ENCODE results near the gene PRKAA2. TPM values are rescaled to one million over a fixed set of nuclear protein-coding genes. Genes with fewer than 3 reads are reported as not detected.
"Not testable (repeated sequence)": the region's sequence is repeated elsewhere in the genome, so short reads cannot be mapped to it uniquely, and the experiment has no call there.

Gene PRKAA2
- total RNA-seq, 1 experiment from 2014 or later, result 4.0 TPM

DNA sequence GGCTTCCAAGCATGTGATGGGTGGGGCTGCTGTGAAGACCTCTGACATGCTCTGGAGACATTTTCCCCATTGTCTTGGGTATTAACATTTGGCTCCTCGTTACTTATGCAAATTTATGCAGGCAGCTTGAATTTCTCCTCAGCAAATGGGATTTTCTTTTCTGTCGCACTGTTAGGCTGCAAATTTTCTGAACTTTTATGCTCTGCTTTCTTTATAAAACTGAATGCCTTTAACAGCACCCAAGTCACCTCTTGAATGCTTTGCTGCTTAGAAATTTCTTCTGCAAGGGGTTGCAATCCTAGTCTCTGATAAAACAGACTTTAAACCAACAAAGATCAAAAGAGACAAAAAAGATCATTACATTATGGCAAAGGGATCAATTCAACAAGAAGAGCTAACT, 35.0 kb upstream of the PRKAA2 start:
- not testable (repeated sequence) for H4K20me1 ChIP-seq (ENCODE audit: control insufficient read depth, insufficient read depth, insufficient read length); H3K4me1 ChIP-seq (ENCODE audit: insufficient read depth, low read length); H3K18ac ChIP-seq (ENCODE audit: insufficient read length, low read depth, low read length); H3K23ac ChIP-seq (ENCODE audit: insufficient read length, low read depth, low read length); H2BK120ac ChIP-seq (ENCODE audit: low read depth, low read length, poor library complexity, severe bottlenecking); H3K9ac ChIP-seq (ENCODE audit: extremely low read depth, insufficient read length, low read length); H3K79me2 ChIP-seq (ENCODE audit: insufficient read depth, low read length); H3T11ph ChIP-seq (ENCODE audit: low read length); H3K27me3 Mint-ChIP-seq (ENCODE audit: low read depth); H4K8ac ChIP-seq (replicated peaks; ENCODE audit: insufficient read length, low read depth, low read length); H3K4me3 Mint-ChIP-seq; DNase-seq; H4K91ac ChIP-seq (ENCODE audit: insufficient read length, low read depth, low read length); H3K14ac ChIP-seq (ENCODE audit: insufficient read depth, low read length); H3K9me3 ChIP-seq (ENCODE audit: control insufficient read depth, low read depth, low read length); H2AFZ ChIP-seq (ENCODE audit: low read length); H2BK12ac ChIP-seq (ENCODE audit: insufficient read length, low read depth, low read length); H3K23me2 ChIP-seq (ENCODE audit: insufficient read length, low read depth, low read length, poor library complexity, severe bottlenecking); H3K4me2 ChIP-seq (ENCODE audit: insufficient read depth, insufficient read length, low read length); H2BK5ac ChIP-seq (ENCODE audit: insufficient read length, low read length); H2BK20ac ChIP-seq (ENCODE audit: low read depth, low read length, poor library complexity, severe bottlenecking); H3K4ac ChIP-seq (ENCODE audit: low read depth, low read length); H3K4me1 Mint-ChIP-seq; H2AK5ac ChIP-seq (ENCODE audit: insufficient read length, low read length); H3K27ac ChIP-seq (ENCODE audit: insufficient read length, low read depth, low read length); H3K36me3 Mint-ChIP-seq (ENCODE audit: insufficient read depth in 1 of 3, low read depth in 3 of 3); H4K5ac ChIP-seq (ENCODE audit: insufficient read length, low read depth, low read length); H3K56ac ChIP-seq (ENCODE audit: insufficient read length, low read depth, low read length); H3K27ac Mint-ChIP-seq; H3K27me3 ChIP-seq (ENCODE audit: insufficient read depth, low read length); H2BK15ac ChIP-seq (ENCODE audit: low read depth, low read length); H3K79me1 ChIP-seq (ENCODE audit: insufficient read depth, low read depth, low read length, poor library complexity, severe bottlenecking)
- H3K9me3 Mint-ChIP-seq, result peaks cover 30 to 31% of the 10 kb centered on the region in 2 experiments
- no CpG with 5 or more reads among the region's 2 CpGs for WGBS (ENCODE audit: extremely low coverage, insufficient read length, low lambda C conversion rate)

DNA sequence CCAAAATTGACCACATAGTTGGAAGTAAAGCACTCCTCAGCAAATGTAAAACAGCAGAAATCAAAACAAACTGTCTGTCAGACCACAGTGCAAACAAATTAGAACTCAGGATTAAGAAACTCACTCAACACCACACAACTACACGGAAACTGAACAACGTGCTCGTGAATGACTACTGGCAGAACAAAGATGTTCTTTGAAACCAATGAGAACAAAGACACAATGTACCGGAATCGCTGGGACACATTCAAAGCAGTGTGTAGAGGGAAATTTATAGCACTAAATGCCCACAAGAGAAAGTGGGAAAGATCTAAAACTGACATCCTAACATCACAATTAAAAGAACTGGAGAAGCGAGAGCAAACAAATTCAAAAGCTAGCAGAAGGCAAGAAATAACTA, 34.3 kb upstream of the PRKAA2 start:
- H3K23me2 ChIP-seq (ENCODE audit: insufficient read length, low read depth, low read length, poor library complexity, severe bottlenecking); H3K27me3 ChIP-seq (ENCODE audit: insufficient read depth, low read length); H3K4me2 ChIP-seq (ENCODE audit: insufficient read depth, insufficient read length, low read length); H4K20me1 ChIP-seq (ENCODE audit: control insufficient read depth, insufficient read depth, insufficient read length); H3T11ph ChIP-seq (ENCODE audit: low read length); H2BK120ac ChIP-seq (ENCODE audit: low read depth, low read length, poor library complexity, severe bottlenecking); H3K9ac ChIP-seq (ENCODE audit: extremely low read depth, insufficient read length, low read length); H2BK5ac ChIP-seq (ENCODE audit: insufficient read length, low read length); H2BK15ac ChIP-seq (ENCODE audit: low read depth, low read length); H2AK5ac ChIP-seq (ENCODE audit: insufficient read length, low read length); H4K91ac ChIP-seq (ENCODE audit: insufficient read length, low read depth, low read length); H3K27ac ChIP-seq (ENCODE audit: insufficient read length, low read depth, low read length); H2BK20ac ChIP-seq (ENCODE audit: low read depth, low read length, poor library complexity, severe bottlenecking); H3K79me1 ChIP-seq (ENCODE audit: insufficient read depth, low read depth, low read length, poor library complexity, severe bottlenecking); H3K36me3 Mint-ChIP-seq (ENCODE audit: insufficient read depth in 1 of 3, low read depth in 3 of 3); H3K27ac Mint-ChIP-seq; H2BK12ac ChIP-seq (ENCODE audit: insufficient read length, low read depth, low read length); H3K27me3 Mint-ChIP-seq (ENCODE audit: low read depth); H3K18ac ChIP-seq (ENCODE audit: insufficient read length, low read depth, low read length); H3K9me3 ChIP-seq (ENCODE audit: control insufficient read depth, low read depth, low read length); H3K4ac ChIP-seq (ENCODE audit: low read depth, low read length); H3K4me3 Mint-ChIP-seq; H3K23ac ChIP-seq (ENCODE audit: insufficient read length, low read depth, low read length); H3K79me2 ChIP-seq (ENCODE audit: insufficient read depth, low read length); H4K8ac ChIP-seq (replicated peaks; ENCODE audit: insufficient read length, low read depth, low read length); H3K4me1 ChIP-seq (ENCODE audit: insufficient read depth, low read length); H2AFZ ChIP-seq (ENCODE audit: low read length); H3K14ac ChIP-seq (ENCODE audit: insufficient read depth, low read length); DNase-seq; H4K5ac ChIP-seq (ENCODE audit: insufficient read length, low read depth, low read length); H3K56ac ChIP-seq (ENCODE audit: insufficient read length, low read depth, low read length); H3K4me1 Mint-ChIP-seq: not testable (repeated sequence)
- peaks cover 30 to 31% of the 10 kb centered on the region in 2 experiments for H3K9me3 Mint-ChIP-seq
- no CpG with 5 or more reads among the region's 6 CpGs for whole genome bisulfite sequencing (ENCODE audit: extremely low coverage, insufficient read length, low lambda C conversion rate)

Data from H9 (cell line).